Upper lobe of left lung (tissue), 4 donors: ENCODE data around the gene RPL38.

ENCODE experiments used
- CTCF ChIP-seq, 6 experiments: fragments of 450-650 bp in 4 of 6; fragments of 200-600 bp in 2 of 6; sonication (generic) in 2 of 6; IDR thresholded peaks; one replicate each; pipeline ENCODE4 v1.5.1; 2016 to 2019; ENCODE audit warnings: antibody characterized with exemption in 6 of 6
- EP300 ChIP-seq, 4 donors: sonication (generic); formaldehyde crosslinking; IDR thresholded peaks; one replicate each; pipeline ENCODE4 v1.5.1; 2017; ENCODE audit warnings: antibody characterized with exemption in 4 of 4, control low read depth in 2 of 4
- POLR2A ChIP-seq, 4 donors: fragments of 450-650 bp; IDR thresholded peaks; one replicate each; pipeline ENCODE4 v1.5.1; 2016 to 2017; ENCODE audit warnings: antibody characterized with exemption in 4 of 4, mild to moderate bottlenecking in 2 of 4
- POLR2AphosphoS5 ChIP-seq, 2 donors: sonication (generic); formaldehyde crosslinking; IDR thresholded peaks; one replicate each; pipeline ENCODE4 v1.5.1; 2017; ENCODE audit warnings: antibody characterized with exemption in 2 of 2

DNA sequence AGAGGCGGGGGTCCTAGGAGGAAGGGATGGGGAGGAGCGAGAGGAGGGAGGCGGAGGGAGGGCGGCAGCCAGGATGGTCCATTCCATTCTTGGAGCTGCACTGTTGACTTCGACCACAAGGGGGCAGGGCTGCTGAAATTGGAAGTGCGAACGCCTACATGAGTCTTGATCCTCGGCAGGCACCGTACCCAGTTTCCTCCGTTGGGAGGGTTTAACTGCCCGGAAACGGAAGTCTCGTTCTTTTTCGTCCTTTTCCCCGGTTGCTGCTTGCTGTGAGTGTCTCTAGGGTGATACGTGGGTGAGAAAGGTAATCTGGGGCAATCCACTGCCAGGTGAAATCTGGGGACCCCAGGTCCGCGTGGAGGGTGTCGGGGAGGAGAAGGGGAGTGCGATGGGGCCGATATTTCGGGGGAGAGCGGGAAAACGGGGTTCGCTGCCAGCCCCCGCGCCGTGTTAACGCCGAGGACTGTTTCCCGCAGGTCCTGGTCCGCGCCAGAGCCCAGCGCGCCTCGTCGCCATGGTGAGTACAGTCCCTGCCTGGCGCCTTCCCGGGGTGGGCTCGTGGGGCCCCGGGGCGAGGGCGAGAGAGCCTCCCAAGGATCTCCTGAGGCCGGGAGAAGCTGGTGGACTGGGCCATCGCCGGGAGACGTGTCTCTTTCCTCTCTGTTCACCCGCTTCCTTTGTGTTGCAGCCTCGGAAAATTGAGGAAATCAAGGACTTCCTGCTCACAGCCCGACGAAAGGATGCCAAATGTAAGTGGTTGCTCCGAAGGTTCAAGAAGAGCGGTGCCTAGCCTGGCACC, at the start of gene RPL38:
- TF ChIP-seq EP300 (IDR thresholded peaks at IDR 0.05): peak in 1 of 4 donors; percentile 83
- TF ChIP-seq CTCF (IDR thresholded peaks at IDR 0.05): peak; percentile 91 to 98 (median 97)
- peak in 3 of 4 donors; percentile 76 to 93 (median 86) for TF ChIP-seq POLR2A (IDR thresholded peaks at IDR 0.05)
- peak; percentile 96 to 97 for TF ChIP-seq POLR2AphosphoS5 (IDR thresholded peaks at IDR 0.05)
